ENCODE measurements around the gene CHMP1A.
"Not testable (repeated sequence)": the region's sequence is repeated elsewhere in the genome, so short reads cannot be mapped to it uniquely, and the experiment has no call there.

CHMP1A gene

DNA sequence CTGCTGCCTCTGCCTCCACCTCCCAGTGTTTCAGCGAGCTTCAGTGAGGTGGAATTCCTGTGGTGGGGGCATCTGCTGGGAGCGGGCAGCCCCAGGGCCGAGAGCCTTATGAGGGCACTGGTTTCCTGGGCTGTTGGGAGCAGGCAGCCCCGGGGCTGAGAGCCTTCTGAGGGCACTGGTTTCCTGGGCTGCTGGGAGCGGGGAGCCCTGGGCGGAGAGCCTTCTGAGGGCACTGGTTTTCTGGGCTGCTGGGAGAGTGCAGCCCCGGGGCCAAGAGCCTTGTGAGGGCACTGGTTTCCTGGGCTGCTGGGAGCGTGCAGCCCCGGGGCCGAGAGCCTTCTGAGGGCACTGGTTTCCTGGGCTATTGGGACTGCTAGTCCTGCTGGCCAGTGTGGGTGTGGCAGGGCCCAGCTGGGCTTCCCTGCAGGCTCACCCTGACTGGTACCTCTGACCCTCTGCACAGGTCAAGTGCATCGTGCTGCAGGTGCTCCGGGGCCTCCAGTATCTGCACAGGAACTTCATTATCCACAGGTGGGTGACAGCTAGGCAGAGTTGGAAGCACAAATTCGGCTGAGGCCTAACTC lies 34.6 kb upstream of the CHMP1A start:
- no peak for DNase-seq

DNA sequence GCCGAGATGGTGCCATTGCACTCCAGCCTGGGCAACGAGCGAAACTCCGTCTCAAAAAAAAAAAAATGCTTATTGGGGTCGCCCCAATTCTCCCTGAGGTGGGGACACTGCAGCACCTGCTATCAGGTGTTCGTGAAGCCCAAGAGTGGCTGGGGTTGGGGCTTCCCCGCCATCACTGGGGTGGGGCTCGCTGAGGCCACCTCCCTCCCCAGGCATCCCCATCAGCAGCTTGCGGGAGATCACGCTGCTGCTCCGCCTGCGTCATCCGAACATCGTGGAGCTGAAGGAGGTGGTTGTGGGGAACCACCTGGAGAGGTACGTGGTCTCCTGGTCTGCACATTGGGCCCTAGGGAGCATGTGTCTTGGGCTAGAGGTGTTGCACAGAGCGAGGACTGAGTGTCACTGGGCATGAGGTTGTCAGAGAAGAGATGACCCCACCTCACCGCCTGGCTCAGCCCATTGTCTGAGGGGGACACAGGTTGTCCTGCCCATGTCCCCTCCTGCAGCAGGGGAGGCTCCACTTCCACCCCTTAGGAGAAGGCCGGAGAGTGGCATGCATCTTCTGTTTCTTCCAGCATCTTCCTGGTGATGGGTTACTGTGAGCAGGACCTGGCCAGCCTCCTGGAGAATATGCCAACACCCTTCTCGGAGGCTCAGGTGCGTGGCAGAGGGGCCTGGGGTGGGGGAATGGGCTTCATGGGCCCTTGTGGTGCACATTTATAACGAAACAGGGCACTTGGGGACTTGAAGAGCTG lies 33.9 kb upstream of the CHMP1A start:
- no peak for DNase-seq

DNA sequence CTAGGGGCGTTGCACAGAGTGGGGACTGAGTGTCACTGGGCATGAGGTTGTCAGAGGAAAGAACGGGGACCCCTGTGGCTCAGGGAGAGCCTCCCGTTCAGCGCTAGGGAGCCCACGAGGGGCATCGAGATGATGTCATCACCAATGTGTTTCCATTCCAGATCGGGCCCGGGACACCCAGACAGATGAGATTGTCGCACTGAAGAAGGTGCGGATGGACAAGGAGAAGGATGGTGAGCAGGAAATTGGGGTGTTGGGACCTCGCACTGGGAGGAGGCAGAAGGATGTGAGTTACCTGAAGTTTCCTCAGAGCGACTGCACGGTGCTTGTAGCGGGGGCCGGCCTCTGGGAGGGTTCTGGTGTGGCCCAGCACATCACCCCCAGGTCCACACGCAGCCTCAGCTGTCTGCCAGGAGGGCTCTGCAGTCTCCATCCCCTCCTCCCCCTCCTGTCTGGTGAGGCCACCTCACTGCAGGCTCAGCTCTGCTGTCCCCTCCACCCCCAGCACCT lies 32.9 kb upstream of the CHMP1A start:
- no peak for DNase-seq

DNA sequence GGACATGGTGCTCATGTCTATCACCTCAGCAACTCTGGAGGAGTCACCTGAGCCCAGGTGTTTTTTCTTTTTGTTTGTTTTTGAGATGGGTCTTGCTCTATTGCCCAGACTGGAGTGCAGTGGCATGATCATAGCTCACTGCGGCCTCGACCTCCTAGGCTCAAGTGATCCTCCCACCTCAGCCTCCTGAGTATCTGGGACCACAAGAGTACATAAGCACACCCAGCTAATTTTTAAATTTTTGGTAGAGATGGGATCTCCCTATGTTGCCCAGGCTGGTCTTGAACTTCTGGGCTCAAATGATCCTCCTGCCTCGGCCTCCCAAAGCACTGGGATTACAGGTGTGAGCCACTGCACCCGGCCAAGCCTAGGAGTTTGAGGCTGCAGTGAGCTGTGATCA lies 32.1 kb upstream of the CHMP1A start:
- DNase-seq = not testable (repeated sequence)

DNA sequence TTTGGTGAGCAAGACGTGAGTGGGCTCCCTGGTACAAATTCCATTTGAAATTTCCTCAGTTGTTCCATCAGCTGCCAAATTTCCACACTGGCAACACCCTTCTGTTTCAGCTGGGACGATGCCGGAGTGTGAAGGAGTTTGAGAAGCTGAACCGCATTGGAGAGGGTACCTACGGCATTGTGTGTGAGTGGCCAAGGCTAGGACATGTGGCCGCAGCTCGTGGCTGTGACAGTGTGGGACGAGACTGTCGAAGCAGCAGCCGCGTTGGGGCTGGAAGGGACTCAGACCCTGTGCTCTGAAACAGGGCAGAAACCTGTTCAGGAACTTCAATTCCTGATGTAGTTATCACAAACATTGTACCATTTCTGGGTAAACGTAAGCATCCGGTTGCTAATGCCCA lies 31.6 kb upstream of the CHMP1A start:
- no peak for DNase-seq

DNA sequence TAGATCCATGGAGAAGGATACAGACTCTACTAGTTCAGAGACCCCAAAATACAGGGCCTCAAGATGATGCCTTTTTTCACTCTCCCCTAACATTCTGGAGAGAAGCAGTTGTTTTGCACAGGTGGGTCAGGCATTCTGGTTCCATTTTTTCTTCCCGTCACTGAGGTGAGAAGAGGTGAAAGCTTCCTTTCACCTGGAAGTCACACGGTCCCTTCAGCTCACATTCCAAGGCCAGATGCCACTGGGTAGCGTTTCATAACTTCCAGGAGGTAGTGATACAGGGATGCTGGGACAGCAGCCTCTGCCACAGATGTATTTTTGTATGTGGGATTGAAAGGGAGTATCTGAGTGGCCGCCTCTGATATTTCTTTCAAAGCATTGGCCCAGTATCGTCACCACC lies 30.9 kb upstream of the CHMP1A start:
- no peak for DNase-seq

DNA sequence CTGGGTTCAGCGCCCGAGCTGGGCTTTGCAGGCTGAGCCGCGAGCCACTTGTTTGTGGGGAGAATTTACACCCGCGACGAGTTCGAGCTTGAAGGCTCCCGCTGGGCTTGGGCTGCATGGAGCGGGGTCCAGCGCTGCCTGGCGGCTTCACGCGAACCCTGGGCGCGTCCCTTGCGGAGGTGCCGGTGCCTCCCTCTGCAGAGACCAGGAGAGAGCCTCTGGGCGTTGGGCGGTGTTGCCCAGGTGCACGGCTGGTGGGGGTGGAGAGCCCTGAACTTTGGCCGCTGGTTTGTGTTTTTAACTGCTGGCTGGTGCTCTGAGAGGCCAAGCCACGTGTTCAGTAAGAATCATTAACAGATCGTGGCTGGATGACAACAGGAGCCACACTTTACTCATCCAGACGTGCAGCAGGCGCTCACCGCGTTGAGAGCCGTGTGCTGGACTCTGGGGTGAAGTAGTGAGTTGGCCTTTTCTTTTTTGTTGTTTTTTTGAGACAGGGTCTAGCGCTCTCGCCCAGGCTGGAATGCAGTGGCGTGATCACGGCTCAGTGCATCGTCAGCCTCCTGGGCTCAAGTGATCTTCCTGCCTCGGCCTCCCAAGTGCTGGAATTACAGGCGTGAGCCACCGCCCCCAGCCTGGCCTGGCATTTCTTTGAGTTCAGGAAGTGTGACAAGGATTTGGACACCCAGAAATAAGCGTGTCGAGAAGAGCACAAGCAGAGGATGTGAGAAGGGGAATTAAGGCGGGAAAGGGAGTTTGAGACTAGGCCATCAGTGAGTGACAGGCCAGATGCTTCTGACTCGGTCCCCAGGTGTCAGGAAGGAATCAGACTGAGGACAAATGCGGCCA lies 29.8 kb upstream of the CHMP1A start:
- no peak for DNase-seq

DNA sequence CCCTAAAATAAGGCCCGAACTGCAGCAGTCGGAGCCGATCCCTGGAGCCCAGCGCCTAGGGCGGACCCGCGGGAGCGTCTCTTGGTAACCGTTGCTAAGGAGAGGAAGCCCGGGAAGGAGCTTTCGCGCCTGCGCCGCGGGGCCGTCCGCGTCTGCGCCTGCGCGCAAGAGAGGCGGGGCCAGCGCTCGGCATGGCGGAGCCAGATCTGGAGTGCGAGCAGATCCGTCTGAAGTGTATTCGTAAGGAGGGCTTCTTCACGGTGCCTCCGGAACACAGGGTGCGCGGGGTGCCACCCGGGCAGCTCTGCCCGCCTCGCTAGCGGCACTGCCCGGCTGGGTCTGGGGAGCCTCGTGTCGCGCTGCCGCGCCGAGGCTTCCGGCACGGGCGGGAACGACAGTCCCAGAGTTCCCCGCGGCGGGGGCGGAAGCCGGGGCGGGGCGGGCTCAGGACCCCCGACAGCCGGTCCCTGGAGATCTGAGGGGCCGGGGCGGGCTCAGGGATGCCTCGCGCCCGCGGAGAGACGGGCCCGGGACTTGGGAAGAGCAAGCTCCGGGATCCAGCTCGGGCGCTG lies 29.1 kb upstream of the CHMP1A start, which contains the start of gene CDK10:
Gene CDK10, plus strand, starts transcription at position 170 of the 572 bp plus-strand sequence. Its CDS starts 22 bp downstream, at position 192.
- peak; percentile 94 for DNase-seq

DNA sequence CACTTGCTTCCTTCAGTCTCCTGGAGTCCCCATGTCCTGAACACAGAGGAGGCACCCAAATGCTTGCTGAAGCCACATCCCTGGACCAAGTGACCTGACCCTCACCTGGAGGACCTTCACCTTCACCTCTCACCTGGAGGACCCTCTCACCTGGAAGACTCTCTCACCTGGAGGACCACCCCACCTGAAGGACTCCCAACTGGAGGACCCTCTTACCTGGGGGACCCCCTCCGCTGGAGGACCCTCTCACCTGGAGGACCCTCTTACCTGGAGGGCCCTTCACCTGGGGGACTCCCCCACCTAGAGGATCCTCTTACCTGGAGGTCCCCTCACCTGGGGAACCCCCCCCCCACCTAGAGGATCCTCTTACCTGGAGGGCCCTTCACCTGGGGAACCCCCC lies 28.4 kb upstream of the CHMP1A start:
- DNase-seq = no peak

DNA sequence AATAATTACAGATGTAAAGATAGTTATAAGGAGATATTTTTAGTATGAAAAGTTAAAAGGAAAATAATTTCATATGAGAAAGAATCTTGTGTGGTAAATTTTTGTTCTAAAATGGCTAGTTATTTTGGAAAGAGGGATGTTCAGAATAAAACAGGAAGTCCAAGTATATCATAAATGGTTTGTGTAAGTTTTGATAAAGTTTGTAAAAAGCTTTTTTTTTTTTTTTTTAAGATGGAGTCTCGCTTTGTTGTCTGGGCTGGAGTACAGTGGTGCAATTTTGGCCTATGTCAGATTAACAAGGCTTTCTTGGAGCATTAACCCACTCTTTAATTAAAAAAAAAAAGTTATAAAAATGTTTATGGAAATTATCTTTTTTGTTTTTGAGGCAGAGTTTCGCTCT lies 20.8 kb upstream of the CHMP1A start:
- DNase-seq = no peak

DNA sequence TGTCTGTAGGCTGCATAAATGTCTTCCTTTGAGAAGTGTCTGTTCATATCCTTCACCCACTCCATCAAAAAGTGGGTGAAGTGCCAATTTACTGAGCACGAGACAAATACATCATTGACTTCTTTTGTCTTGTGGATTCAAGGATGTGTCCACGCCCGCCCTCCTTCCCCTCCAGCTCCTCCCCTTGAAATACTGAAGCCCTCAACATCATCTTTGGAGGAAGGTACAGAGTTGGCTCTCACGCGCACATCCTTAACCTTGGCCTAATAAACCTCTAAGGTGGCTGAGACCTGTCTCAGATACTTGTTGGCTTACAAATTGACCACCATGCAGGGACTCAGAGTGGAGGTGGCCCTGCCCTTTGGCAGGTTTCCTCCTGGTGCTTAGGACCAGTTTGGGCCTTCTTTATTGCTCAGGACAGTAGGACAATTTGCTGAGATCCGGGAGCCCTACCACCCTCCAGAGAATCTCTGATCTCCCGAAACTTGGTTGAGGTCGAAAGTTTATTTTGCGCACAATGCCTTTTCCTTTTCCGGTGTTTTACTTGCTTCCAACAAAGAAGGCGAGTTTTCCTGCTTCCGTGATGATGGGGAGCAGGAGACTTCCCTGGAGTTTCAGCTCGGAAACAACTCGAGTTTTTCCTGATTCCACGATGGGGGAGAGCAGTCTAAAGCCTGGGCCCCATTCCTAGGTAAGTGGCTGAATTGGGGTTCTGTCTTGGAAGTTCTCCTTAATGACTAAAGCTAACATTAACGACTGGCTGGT lies 14.9 kb upstream of the CHMP1A start:
- DNase-seq = no peak

DNA sequence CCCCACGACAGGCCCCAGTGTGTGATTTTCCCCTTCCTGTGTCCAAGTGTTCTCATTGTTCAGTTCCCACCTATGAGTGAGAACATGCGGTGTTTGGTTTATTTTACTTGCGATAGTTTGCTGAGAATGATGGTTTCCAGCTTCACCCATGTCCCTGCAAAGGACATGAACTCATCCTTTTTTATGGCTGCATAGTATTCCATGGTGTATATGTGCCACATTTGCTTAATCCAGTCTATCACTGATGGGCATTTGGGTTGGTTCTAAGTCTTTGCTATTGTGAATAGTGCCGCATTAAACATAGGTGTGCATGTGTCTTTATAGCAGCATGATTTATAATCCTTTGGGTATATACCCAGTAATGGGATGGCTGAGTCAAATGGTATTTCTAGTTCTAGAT lies 14.1 kb upstream of the CHMP1A start:
- DNase-seq = not testable (repeated sequence)

DNA sequence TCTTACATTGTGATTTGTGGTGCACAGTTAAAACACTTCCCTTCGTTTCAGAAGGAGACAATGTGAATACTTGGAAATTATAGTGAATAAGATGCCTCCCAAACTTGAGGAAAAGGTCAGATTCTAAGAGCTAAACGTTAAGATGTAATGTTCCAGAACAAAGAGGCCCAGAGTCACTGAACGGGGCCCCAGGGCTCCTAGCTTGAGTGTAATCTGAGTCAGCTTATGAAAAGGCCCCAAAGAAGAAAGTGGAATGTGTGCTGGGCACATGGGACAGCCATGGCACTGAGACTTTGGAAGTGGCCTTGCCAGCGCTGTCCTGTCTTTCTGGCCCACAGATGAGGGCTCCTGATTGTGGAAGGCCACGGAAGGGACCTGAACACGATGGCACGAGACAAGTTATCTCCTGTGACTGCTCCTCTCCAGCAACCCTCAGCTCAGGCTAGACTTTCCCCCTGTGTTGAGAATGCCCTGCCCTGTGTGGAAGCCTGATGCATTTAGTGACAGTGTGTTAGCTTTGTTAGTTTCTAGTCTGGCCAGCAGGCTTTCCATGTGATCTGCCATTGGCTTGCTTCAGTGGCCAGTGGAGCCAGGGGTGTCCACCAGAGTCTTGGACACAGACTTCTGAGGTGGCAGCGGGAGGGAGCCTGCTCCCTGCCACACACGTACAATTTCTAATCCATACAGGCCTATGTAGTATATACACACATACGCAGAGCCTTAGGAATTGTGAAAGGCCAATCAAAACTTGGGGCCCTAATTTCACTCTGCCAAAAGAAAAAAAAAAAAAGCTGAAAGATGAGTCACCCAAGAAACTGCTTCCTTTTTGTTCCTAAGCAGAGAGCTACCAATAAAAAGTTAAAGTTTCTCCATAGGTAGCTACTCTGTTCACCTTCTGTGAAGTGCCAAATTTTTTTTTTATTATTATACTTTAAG lies 13.3 kb upstream of the CHMP1A start:
- no peak for DNase-seq

DNA sequence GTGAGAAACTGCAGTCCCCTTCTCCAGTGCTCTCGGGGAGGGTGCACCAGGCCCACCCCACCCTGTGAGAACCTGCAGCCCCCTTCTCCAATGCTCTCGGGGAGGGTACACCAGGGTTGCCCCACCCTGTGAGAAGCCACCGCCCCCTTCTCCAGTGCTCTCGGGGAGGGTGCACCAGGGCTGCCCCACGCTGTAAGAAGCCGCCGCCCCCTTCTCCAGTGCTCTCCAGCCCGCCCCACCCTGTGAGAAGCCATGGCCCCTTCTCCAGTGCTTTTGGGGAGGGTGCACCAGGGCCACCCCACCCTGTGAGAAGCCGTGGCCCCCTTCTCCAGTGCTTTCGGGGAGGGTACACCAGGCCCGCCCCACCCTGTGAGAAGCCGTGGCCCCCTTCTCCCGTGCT lies 12.2 kb upstream of the CHMP1A start:
- DNase-seq = no peak

DNA sequence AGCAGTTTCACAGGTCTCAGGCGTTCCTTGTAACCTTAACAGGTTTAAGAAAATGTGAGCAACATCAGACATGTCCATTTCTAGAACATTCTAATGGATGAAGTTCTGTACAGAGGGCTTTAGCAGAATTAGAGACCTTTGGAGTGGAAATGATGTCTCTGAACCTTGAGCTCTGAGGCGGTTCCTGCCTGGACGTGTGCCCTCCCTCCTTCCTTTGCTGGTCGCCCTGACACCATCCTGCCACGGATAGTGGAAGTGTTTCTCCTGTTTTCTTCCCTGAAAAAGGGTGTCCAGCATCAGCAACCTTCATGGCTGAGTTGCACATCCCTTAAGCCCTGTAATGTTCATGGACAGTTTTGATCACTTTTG lies 11.3 kb upstream of the CHMP1A start:
- no peak for DNase-seq

DNA sequence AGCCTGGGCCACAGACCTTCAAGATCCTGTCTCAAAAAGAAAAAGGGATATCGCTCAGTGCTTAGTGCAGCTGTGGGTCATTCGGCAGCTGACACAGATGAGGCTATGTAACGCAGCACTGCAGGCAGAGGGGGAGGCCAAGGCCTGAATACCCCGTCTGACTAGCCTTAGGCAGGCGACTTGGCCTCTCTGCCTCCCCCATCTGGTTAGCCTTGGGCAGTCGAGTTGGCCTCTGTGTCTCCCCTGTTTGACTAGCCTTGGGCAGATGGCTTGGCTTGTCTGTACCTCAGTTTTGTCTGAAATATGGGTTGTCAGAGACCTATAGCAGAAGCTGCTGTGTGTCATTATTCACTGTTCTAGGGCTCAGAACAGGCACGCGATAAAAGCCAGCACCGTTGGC lies 10.1 kb upstream of the CHMP1A start:
- no peak for DNase-seq

DNA sequence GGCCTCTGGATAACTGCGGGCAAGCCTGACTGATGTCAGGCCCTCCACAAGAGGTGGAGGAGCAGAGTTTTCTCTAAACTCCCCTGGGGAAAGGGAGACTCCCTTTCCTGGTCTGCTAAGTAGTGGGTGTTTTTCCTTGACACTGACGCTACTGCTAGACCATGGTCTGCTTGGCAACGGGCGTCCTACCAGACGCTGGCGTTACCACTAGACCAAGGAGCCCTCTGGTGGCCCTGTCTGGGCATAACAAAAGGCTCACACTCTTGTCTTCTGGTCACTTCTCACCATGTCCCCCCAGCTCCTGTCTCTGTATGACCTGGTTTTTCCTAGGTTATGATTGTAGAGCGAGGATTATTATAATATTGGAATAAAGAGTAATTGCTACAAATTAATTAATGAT lies 9.5 kb upstream of the CHMP1A start:
- DNase-seq = not testable (repeated sequence)

DNA sequence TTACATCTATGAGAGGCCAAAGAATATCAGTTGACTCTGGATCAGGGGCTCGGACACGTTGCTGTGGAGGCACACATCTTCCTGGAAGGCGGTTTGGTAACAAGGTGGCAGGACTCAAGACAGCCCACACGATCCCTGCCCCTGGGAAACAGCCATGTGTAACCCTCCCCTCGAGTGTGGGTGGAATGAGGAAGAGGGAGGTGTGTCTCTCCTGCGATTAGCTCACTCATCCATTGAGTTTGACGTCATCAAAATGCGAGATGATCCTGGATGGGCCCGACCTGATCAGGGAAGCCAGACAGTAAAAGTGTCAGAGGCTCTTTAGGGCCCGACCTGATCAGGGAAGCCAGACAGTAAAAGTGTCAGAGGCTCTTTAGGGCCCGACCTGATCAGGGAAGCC lies 6.7 kb upstream of the CHMP1A start:
- DNase-seq = not testable (repeated sequence)

DNA sequence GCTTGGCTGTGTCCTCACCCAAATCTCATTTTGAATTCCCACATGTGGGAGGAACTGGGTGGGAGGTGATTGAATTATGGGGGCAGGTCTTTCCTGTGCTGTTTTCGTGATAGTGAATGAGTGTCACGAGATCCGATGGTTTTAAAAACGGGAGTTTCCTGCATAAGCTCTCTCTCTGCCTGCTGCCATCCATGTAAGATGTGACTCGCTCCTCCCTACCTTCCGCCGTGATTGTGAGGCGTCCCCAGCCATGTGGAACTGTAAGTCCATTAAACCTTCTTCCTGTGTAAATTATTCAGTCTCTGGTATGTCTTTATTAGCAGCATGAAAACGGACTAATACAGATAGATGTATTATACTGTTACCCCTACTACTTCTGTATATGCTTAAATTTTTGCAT lies 3.7 kb upstream of the CHMP1A start:
- no peak for DNase-seq

DNA sequence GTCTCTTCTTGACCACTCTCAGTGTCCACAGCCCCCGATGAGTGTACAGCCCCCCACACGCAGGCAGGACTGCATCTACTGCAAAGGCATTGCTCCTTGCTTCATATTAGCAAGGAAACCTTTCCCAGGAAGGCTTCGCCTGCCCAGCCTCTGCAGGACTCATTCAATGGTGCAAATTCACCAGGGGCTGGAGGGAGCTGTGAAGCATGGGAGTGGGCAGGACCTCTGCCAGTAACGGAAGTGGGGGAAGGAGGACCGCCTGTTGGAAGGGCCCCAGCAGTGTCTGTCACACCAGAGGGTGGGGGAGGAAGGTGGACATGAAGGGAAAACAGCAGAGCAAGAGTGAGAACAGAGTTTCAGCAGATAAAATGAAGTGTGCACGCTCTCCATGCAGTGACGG lies 2.6 kb upstream of the CHMP1A start:
- DNase-seq = no peak

DNA sequence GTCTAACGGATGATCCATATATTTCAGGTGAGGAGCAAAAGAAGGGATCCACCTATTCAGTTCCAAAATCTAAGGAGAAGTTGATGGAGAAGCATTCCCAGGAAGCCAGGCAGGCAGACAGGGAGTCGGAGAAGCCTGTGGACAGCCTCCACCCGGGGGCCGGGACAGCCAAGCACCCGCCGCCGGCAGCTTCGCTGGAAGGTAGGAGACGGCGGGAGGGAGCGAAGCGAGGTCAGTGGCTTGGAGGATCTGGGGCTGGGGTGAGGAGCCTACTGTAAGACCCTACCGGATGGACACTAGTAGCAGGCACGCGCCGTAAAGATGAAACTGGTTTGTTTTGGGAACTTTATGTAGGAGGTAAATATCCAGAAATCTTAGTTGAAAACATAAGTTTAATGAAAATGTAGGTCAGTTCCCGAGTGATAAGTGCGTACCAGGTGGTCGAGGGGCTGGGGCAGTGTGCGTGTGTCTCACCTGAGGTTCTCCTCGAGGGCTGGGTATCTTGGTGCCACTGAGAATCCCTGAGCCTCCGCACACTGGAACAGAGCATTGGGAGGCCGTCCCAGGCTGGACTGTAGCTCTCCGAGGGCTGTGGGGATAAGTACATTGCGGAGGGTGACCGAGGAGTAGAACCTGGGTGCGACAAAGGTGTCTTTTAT lies 842 bp upstream of the CHMP1A start:
- no peak for DNase-seq

Measured in femur (tissue), 1 donor.